Esophagus (tissue), 2 donors: ENCODE results near the gene CTDSP2. TPM values are rescaled to one million over a fixed set of nuclear protein-coding genes. Genes with fewer than 3 reads are reported as not detected.

ENCODE experiments used
- H3K27ac ChIP-seq, 2 donors: one replicate each; pipeline ENCODE4 v1.5.1; 2013; ENCODE audit warnings: low read depth in 2 of 2, mild to moderate bottlenecking in 2 of 2, inconsistent platforms in 1 of 2, low read length in 1 of 2, moderate library complexity in 1 of 2
- H3K27me3 ChIP-seq, 2 donors: one replicate each; pipeline ENCODE4 v1.6.1; 2013; ENCODE audit warnings: low read length in 2 of 2, control low read depth in 1 of 2, mild to moderate bottlenecking in 1 of 2; ENCODE audit not compliant: insufficient read depth in 2 of 2, control insufficient read depth in 1 of 2
- H3K36me3 ChIP-seq, 2 donors: one replicate each; pipeline ENCODE4 v1.6.1; 2013; ENCODE audit warnings: low read length in 1 of 2; ENCODE audit not compliant: control insufficient read depth in 2 of 2, insufficient read depth in 2 of 2
- H3K4me1 ChIP-seq, 2 donors: one replicate each; pipeline ENCODE4 v1.6.1; 2013; ENCODE audit warnings: low read length in 1 of 2; ENCODE audit not compliant: control insufficient read depth in 2 of 2, insufficient read depth in 2 of 2
- H3K4me3 ChIP-seq, 2 donors: one replicate each; pipeline ENCODE4 v1.5.1; 2013; ENCODE audit warnings: low read length in 2 of 2, mild to moderate bottlenecking in 2 of 2, low read depth in 1 of 2, moderate library complexity in 1 of 2
- H3K9me3 ChIP-seq, 2 donors: one replicate each; pipeline ENCODE4 v1.6.1; 2013; ENCODE audit warnings: mild to moderate bottlenecking in 2 of 2, low read depth in 1 of 2, low read length in 1 of 2, moderate library complexity in 1 of 2; ENCODE audit not compliant: control insufficient read depth in 2 of 2, insufficient read depth in 1 of 2
- WGBS, 2 donors: extraction: QIAGEN DNeasy Blood & Tissue Kit; methylation state at CpG; one replicate each; pipeline ENCODE4 v1.1.7; 2013; 5-methylcytosine and 5-hydroxymethylcytosine counted together
- polyA plus RNA-seq, 2 donors: library from polyadenylated mRNA; stranded (reverse); fragments of 200-250 nt; gene quantifications; one replicate each; pipeline ENCODE4 v1.2.3, GENCODE V29; 2013
- donor health status: healthy with polysubstance abuse.
- donor health status: Bipolar disorder and iron deficiency.

Gene CTDSP2
- polyA plus RNA-seq, 2 donors, result 22.4 to 34.7 TPM

DNA sequence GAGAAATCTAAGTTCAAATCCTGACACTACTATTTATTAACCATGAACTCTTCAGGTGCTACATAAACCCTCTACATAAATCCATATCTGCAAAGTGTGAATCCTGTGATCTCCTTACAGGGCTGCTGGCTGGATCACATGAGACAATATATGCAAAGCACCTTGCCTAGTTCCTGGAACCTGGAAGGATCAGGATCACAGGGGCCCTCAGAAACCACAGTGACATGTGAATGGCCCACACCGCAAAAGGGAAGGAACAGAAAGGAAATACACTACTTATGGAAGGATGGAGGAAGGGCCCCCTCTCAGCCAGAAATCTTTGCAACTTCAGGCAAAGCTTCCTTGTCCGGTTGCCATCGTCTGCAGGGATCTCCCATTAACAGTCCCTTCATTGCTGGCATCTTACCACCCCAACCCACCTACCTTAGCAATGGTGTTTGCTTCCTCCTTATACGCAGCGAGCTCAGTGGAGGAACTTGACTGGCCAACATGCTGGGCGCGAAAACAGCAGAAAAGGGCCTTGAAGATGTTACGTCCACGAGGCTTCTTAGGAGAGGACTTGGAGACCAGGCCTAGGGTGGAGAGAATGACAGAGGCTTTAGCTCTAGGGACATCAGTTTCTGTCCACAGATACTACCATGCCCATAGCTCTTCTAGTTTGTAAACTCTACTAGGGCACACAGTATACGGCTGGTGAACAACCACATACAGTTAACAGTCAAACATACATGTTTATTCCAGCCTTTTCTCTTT, 17.3 kb downstream of the CTDSP2 start:
- Histone ChIP-seq H3K36me3 (peaks cover 31 to 38% of the 10 kb centered on the region in 2 donors), H3K4me1 (peaks cover 4 to 11% of the 10 kb centered on the region in 2 donors), H3K27ac (no peak overlapping the region), H3K9me3 (no peaks in the 10 kb centered on the region), H3K27me3 (no peaks in the 10 kb centered on the region), H3K4me3 (no peak overlapping the region)
- WGBS, 2 donors, result 67 to 72% methylated on average over 10 of the region's 10 CpGs

- 79 to 83% methylated on average over 1 of the region's 1 CpG for WGBS, 2 donors
Measured at GRCh38 chr12:57826966-57827365, 19.6 kb downstream of the CTDSP2 start.

DNA sequence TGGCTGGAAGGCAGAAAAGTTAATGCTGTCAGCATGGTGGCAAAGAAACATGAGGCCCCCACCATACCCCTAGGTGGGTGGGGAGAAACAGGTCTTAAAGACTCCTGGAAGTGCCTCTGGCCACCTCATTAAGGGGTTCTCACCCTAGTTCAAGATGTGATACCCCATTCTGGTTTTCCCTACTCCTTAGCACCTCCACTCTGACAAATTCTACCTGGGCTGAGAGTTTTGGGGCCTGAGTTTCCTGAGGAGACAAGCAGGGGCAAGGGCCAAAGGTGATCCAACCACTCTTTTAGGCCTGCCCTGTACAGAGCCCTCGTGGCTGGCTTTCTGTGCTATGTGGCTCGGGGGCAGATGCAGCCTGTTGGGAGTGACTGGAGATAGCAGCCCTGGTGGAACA, 20.1 kb downstream of the CTDSP2 start:
- Histone ChIP-seq H3K36me3 (peaks cover 46 to 59% of the 10 kb centered on the region in 2 donors), H3K9me3 (no peaks in the 10 kb centered on the region), H3K4me1 (peaks cover 2 to 5% of the 10 kb centered on the region in 2 donors), H3K4me3 (no peak overlapping the region), H3K27ac (no peak overlapping the region), H3K27me3 (no peaks in the 10 kb centered on the region)
- 74 to 79% methylated on average over 2 of the region's 2 CpGs for WGBS, 2 donors

More at GRCh38 chr12:57826966-57827365, 19.6 kb downstream of the CTDSP2 start:
- no peaks in the 10 kb centered on the region for H3K27me3 ChIP-seq
- no peaks in the 10 kb centered on the region for H3K9me3 ChIP-seq
- H3K4me3 ChIP-seq, result no peak overlapping the region
- H3K36me3 ChIP-seq, result peaks cover 46 to 58% of the 10 kb centered on the region in 2 donors
- H3K27ac ChIP-seq, result peak overlapping the region in 1 of 2 donors; percentile 3
- peaks cover 2 to 5% of the 10 kb centered on the region in 2 donors for H3K4me1 ChIP-seq

GRCh38 chr12:57825451-57825850, 21.1 kb downstream of the CTDSP2 start:
- Histone ChIP-seq H3K27me3 (no peaks in the 10 kb centered on the region), H3K4me3 (no peak overlapping the region), H3K9me3 (no peaks in the 10 kb centered on the region), H3K36me3 (peaks cover 46 to 62% of the 10 kb centered on the region in 2 donors), H3K27ac (no peak overlapping the region), H3K4me1 (peaks cover 2 to 5% of the 10 kb centered on the region in 2 donors)
- 90 to 95% methylated on average over 2 of the region's 2 CpGs for WGBS, 2 donors

GRCh38 chr12:57823908-57824640, 22.5 kb downstream of the CTDSP2 start:
- Histone ChIP-seq H3K4me3 (no peak overlapping the region), H3K36me3 (peaks cover 45 to 61% of the 10 kb centered on the region in 2 donors), H3K27ac (no peak overlapping the region), H3K4me1 (peaks cover 0 to 5% of the 10 kb centered on the region in 2 donors), H3K9me3 (no peaks in the 10 kb centered on the region), H3K27me3 (no peaks in the 10 kb centered on the region)
- 88 to 89% methylated on average over 18 of the region's 18 CpGs for WGBS, 2 donors

GRCh38 chr12:57823131-57823907, 23.2 kb downstream of the CTDSP2 start:
- Histone ChIP-seq H3K9me3 (no peaks in the 10 kb centered on the region), H3K36me3 (peaks cover 44 to 59% of the 10 kb centered on the region in 2 donors), H3K4me1 (peaks cover 0 to 5% of the 10 kb centered on the region in 2 donors), H3K4me3 (no peak overlapping the region), H3K27me3 (no peaks in the 10 kb centered on the region), H3K27ac (no peak overlapping the region)
- 79 to 85% methylated on average over 17 of the region's 17 CpGs for WGBS, 2 donors

GRCh38 chr12:57822392-57823130, 24.0 kb downstream of the CTDSP2 start:
- 76 to 82% methylated on average over 10 of the region's 10 CpGs for WGBS, 2 donors
- Histone ChIP-seq H3K27ac (no peak overlapping the region), H3K36me3 (peaks cover 44 to 55% of the 10 kb centered on the region in 2 donors), H3K27me3 (no peaks in the 10 kb centered on the region), H3K9me3 (no peaks in the 10 kb centered on the region), H3K4me1 (peaks cover under 1 to 5% of the 10 kb centered on the region in 2 donors), H3K4me3 (no peak overlapping the region)

DNA sequence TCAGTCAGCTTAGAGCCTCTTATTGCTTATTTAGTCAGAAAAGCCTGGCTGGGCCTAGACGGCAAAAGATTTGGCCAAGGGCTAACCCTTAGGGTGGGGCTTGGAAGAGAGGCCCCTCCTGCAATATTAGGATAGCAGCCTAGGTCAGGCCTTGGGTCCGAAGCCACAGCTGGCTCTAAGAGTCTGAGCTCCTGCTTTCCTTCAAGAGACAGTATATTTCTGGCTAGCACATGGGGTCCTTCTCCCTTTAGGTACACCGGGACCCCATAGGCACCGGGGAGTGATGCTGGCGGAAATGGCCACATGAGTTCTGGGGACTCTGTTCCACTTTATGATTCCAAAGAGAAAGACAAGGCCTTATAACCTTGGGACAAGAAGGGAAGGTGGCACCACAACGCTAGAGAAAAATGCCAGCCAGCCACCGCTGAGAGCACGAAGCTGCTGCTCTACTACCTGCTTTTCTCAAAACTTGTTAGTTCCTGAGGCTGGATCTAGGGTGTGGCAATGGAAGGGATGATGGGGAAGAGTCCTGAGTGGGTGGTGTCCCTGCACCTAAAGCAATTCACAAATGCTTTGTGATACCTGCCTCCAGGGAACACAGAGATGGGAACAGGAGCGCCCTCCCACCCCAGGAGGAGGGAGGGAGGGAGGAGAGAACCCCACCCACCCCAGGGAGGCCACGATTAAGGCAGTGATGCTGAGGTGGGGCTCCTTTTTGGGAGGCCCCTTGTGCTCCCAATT, 24.9 kb downstream of the CTDSP2 start:
- peaks cover 3 to 5% of the 10 kb centered on the region in 2 donors for H3K4me1 ChIP-seq
- H3K27me3 ChIP-seq, result no peaks in the 10 kb centered on the region
- H3K9me3 ChIP-seq, result no peaks in the 10 kb centered on the region
- no peak overlapping the region for H3K27ac ChIP-seq
- no peak overlapping the region for H3K4me3 ChIP-seq
- H3K36me3 ChIP-seq, result peaks cover 35 to 46% of the 10 kb centered on the region in 2 donors
- 77 to 78% methylated on average over 10 of the region's 10 CpGs for WGBS, 2 donors
